ENCODE measurements around the gene REC8. TPM values are rescaled to one million over a fixed set of nuclear protein-coding genes. Genes with fewer than 3 reads are reported as not detected.
"Not testable (repeated sequence)": the region's sequence is repeated elsewhere in the genome, so short reads cannot be mapped to it uniquely, and the experiment has no call there.

The REC8 gene
- polyA plus RNA-seq, 3 donors, result 64.2 to 76.7 (median 67.2) TPM

GRCh38 chr14:24213866-24214662 lies 42.2 kb downstream of the REC8 start:
- no peak for DNase-seq (ENCODE audit: extremely low read depth in 1 of 11, low read depth in 9 of 11, low spot score in 4 of 11)

GRCh38 chr14:24215495-24216344 lies 43.8 kb downstream of the REC8 start, which contains the start of gene MDP1:
Gene MDP1, minus strand, starts transcription at chr14:24216066. Its CDS starts 111 bp downstream, at chr14:24215955.
- peak; percentile 67 to 88 (median 79) for DNase-seq (ENCODE audit: extremely low read depth in 1 of 11, low read depth in 9 of 11, low spot score in 4 of 11)

GRCh38 chr14:24216345-24216699 lies 44.4 kb downstream of the REC8 start:
- no peak for DNase-seq (ENCODE audit: extremely low read depth in 1 of 11, low read depth in 9 of 11, low spot score in 4 of 11)

- DNase-seq (ENCODE audit: extremely low read depth in 1 of 11, low read depth in 9 of 11, low spot score in 4 of 11), result not testable (repeated sequence)
Observed at GRCh38 chr14:24216876-24217275, 45.0 kb downstream of the REC8 start.

GRCh38 chr14:24219080-24219479 lies 47.2 kb downstream of the REC8 start:
- no peak for DNase-seq (ENCODE audit: extremely low read depth in 1 of 11, low read depth in 9 of 11, low spot score in 4 of 11)

GRCh38 chr14:24219521-24219920 lies 47.6 kb downstream of the REC8 start:
- DNase-seq (ENCODE audit: extremely low read depth in 1 of 11, low read depth in 9 of 11, low spot score in 4 of 11), result no peak

- DNase-seq (ENCODE audit: extremely low read depth in 1 of 11, low read depth in 9 of 11, low spot score in 4 of 11), result not testable (repeated sequence)
Observed at GRCh38 chr14:24222987-24223386, 51.1 kb downstream of the REC8 start.

GRCh38 chr14:24224618-24225071 lies 52.8 kb downstream of the REC8 start:
- DNase-seq (ENCODE audit: extremely low read depth in 1 of 11, low read depth in 9 of 11, low spot score in 4 of 11), result no peak

GRCh38 chr14:24226473-24226872 lies 54.6 kb downstream of the REC8 start:
- no peak for DNase-seq (ENCODE audit: extremely low read depth in 1 of 11, low read depth in 9 of 11, low spot score in 4 of 11)

GRCh38 chr14:24228902-24229301 lies 57.0 kb downstream of the REC8 start:
- no peak for DNase-seq (ENCODE audit: extremely low read depth in 1 of 11, low read depth in 9 of 11, low spot score in 4 of 11)

Other genes starting within 250 kb of the REC8 start
- 10 to 100 TPM; 51.6 to 63.2 (median 58.2) TPM for gene DHRS4, start 218.3 kb upstream of the REC8 start, polyA plus RNA-seq (ENCODE audit: insufficient read length in 3 of 3)
- gene DHRS4L2, start 183.2 kb upstream of the REC8 start, polyA plus RNA-seq (ENCODE audit: insufficient read length in 3 of 3), result 10 to 100 TPM; 34.9 to 40.4 (median 35.4) TPM
- gene CARMIL3, start 120.1 kb upstream of the REC8 start, polyA plus RNA-seq (ENCODE audit: insufficient read length in 3 of 3), result 1 to 10 TPM; 1.5 to 3.7 (median 2.7) TPM
- gene CPNE6, start 100.5 kb upstream of the REC8 start, polyA plus RNA-seq (ENCODE audit: insufficient read length in 3 of 3), result not detected
- 10 to 100 TPM; 28.9 to 37.3 (median 34.4) TPM for gene PCK2, start 77.8 kb upstream of the REC8 start, polyA plus RNA-seq (ENCODE audit: insufficient read length in 3 of 3)
- 10 to 100 TPM; 72.3 to 85.0 (median 80.7) TPM for gene DCAF11, start 57.3 kb upstream of the REC8 start, polyA plus RNA-seq (ENCODE audit: insufficient read length in 3 of 3)
- 1 to 10 TPM; 1.5 to 2.7 (median 2.4) TPM for gene NRL, start 57.1 kb upstream of the REC8 start, polyA plus RNA-seq (ENCODE audit: insufficient read length in 3 of 3)
- 1 to 10 TPM in 1 of 3 donors, under 1 TPM in 2; 0.56 to 1.6 (median 0.79) TPM for gene FITM1, start 41.4 kb upstream of the REC8 start, polyA plus RNA-seq (ENCODE audit: insufficient read length in 3 of 3)
- 100 to 1,000 TPM; 198 to 220 (median 199) TPM for gene PSME1, start 35.9 kb upstream of the REC8 start, polyA plus RNA-seq (ENCODE audit: insufficient read length in 3 of 3)
- 10 to 100 TPM; 18.4 to 21.1 (median 20.2) TPM for gene EMC9, start 30.5 kb upstream of the REC8 start, polyA plus RNA-seq (ENCODE audit: insufficient read length in 3 of 3)
- gene PSME2, start 25.5 kb upstream of the REC8 start, polyA plus RNA-seq (ENCODE audit: insufficient read length in 3 of 3), result 100 to 1,000 TPM; 150 to 170 (median 152) TPM
- gene RNF31, start 24.6 kb upstream of the REC8 start, polyA plus RNA-seq (ENCODE audit: insufficient read length in 3 of 3), result 10 to 100 TPM; 45.5 to 59.5 (median 50.4) TPM
- 10 to 100 TPM; 56.3 to 66.1 (median 58.3) TPM for gene IRF9, start 10.8 kb upstream of the REC8 start, polyA plus RNA-seq (ENCODE audit: insufficient read length in 3 of 3)
- gene IPO4, start 16.7 kb downstream of the REC8 start, polyA plus RNA-seq (ENCODE audit: insufficient read length in 3 of 3), result 10 to 100 TPM; 32.8 to 42.1 (median 40.5) TPM
- gene TM9SF1, start 23.4 kb downstream of the REC8 start, polyA plus RNA-seq (ENCODE audit: insufficient read length in 3 of 3), result 10 to 100 TPM; 36.6 to 50.8 (median 47.1) TPM
- 10 to 100 TPM in 1 of 3 donors, 1 to 10 TPM in 2; 4.8 to 11.6 (median 6.8) TPM for gene TSSK4, start 33.6 kb downstream of the REC8 start, polyA plus RNA-seq (ENCODE audit: insufficient read length in 3 of 3)
- gene CHMP4A, start 41.4 kb downstream of the REC8 start, polyA plus RNA-seq (ENCODE audit: insufficient read length in 3 of 3), result 10 to 100 TPM; 56.1 to 58.4 (median 56.9) TPM
- gene MDP1, start 44.0 kb downstream of the REC8 start, polyA plus RNA-seq (ENCODE audit: insufficient read length in 3 of 3), result 10 to 100 TPM; 10.2 to 17.3 (median 13.5) TPM
- 100 to 1,000 TPM; 198 to 251 (median 250) TPM for gene NEDD8, start 60.3 kb downstream of the REC8 start, polyA plus RNA-seq (ENCODE audit: insufficient read length in 3 of 3)
- 100 to 1,000 TPM; 107 to 128 (median 115) TPM for gene GMPR2, start 60.8 kb downstream of the REC8 start, polyA plus RNA-seq (ENCODE audit: insufficient read length in 3 of 3)
- gene TINF2, start 70.5 kb downstream of the REC8 start, polyA plus RNA-seq (ENCODE audit: insufficient read length in 3 of 3), result 10 to 100 TPM; 52.8 to 65.8 (median 61.6) TPM
- gene TGM1, start 91.1 kb downstream of the REC8 start, polyA plus RNA-seq (ENCODE audit: insufficient read length in 3 of 3), result 1 to 10 TPM; 1.6 to 2.1 (median 2.0) TPM
- gene RABGGTA, start 99.5 kb downstream of the REC8 start, polyA plus RNA-seq (ENCODE audit: insufficient read length in 3 of 3), result 10 to 100 TPM; 20.0 to 25.3 (median 23.5) TPM
- gene DHRS1, start 127.7 kb downstream of the REC8 start, polyA plus RNA-seq (ENCODE audit: insufficient read length in 3 of 3), result 10 to 100 TPM; 31.4 to 61.9 (median 37.9) TPM
- gene NOP9, start 127.8 kb downstream of the REC8 start, polyA plus RNA-seq (ENCODE audit: insufficient read length in 3 of 3), result 10 to 100 TPM; 25.8 to 28.5 (median 26.7) TPM
- 10 to 100 TPM; 24.6 to 28.8 (median 26.5) TPM for gene CIDEB, start 135.9 kb downstream of the REC8 start, polyA plus RNA-seq (ENCODE audit: insufficient read length in 3 of 3)
- 1 to 10 TPM; 3.4 to 4.3 (median 3.7) TPM for gene LTB4R2, start 138.1 kb downstream of the REC8 start, polyA plus RNA-seq (ENCODE audit: insufficient read length in 3 of 3)
- 1 to 10 TPM; 4.1 to 6.8 (median 5.6) TPM for gene LTB4R, start 139.4 kb downstream of the REC8 start, polyA plus RNA-seq (ENCODE audit: insufficient read length in 3 of 3)
- gene ADCY4, start 163.0 kb downstream of the REC8 start, polyA plus RNA-seq (ENCODE audit: insufficient read length in 3 of 3), result 10 to 100 TPM; 15.7 to 25.1 (median 21.6) TPM
- 1 to 10 TPM; 2.5 to 4.5 (median 3.1) TPM for gene RIPK3, start 167.9 kb downstream of the REC8 start, polyA plus RNA-seq (ENCODE audit: insufficient read length in 3 of 3)
- gene NFATC4, start 196.1 kb downstream of the REC8 start, polyA plus RNA-seq (ENCODE audit: insufficient read length in 3 of 3), result 10 to 100 TPM; 58.4 to 95.5 (median 74.1) TPM
- gene NYNRIN, start 226.9 kb downstream of the REC8 start, polyA plus RNA-seq (ENCODE audit: insufficient read length in 3 of 3), result 10 to 100 TPM; 47.5 to 60.0 (median 47.8) TPM